NCI-H2227 (cell line): ENCODE data around the gene HECW1.
"Not testable (repeated sequence)": the region's sequence is repeated elsewhere in the genome, so short reads cannot be mapped to it uniquely, and the experiment has no call there.

ENCODE experiments used
- DNase-seq: peaks from one replicate; lab custom pipeline; 2025; ENCODE audit not compliant: unreplicated experiment; lab: John Stamatoyannopoulos, UW

Gene HECW1

GRCh38 chr7:43201912-43202311, 89.5 kb downstream of the HECW1 start:
- no peak for DNase-seq

- DNase-seq, result no peak
Measured at GRCh38 chr7:43204081-43204480, 91.6 kb downstream of the HECW1 start.

DNA sequence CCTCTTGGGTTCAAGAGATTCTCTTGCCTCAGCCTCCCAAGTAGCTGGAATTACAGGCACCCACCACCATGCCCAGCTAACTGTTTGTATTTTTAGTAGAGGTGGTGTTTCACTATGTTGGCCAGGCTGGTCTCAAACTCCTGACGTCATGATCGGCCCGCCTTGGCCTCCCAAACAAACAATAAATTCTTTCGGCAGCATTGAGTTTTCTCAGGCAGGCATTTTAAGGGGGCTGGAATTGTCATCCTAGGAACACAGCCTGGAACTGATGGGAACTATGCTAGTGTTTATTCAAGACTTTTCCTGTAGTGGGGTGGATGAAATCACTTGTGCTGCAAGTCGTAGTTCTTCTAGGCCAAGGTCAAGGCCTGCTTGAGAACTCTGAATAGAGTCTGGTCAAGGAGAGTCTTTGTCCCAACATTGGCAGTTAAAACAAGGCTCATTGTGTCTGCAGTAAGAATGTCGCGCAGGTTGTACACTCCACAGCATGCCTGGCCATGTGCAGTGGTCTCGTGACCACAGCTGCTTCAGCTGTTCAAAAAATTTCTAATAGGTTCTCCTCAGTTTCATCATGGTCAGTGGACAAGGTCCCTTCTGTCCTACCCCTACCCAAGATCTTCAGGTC, 92.8 kb downstream of the HECW1 start:
- no peak for DNase-seq

DNA sequence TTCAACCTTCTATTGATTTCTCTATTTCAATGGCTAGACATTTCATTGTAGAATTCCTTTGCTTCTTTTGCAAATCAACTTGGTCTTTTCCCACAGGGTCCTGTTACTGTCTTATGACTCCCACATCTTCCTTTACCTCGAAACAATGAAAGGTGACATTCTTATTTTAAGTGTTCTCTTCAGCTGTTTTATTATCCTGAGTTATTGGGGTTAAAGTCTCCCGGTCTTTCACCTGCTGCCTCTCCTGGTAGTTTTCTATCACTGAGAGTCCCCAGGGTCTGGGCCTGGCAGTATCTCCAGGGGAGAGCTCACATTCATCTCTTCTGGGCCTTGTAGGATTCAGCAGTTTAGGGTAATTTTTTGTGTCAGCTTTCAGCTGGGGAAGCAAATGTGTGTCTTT, 95.8 kb downstream of the HECW1 start:
- no peak for DNase-seq

DNA sequence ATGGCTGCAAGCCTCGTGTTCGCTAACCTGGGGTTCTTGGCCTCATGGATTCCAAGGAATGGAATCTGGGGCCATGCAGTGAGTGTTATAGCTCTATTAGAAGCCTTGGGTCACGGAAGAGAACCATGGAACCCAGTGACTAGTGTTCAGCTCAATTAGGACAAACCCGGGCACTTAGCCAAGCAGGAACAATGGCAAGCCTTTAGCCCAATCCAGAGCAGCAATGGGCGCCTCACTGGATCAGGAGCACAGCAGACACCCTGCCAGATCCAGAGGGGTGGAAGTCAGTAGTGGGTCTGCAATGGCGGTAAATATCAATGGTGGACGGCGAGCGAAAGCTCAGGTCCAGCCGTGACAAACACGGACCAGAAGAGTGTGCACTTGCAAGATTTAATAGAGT, 98.1 kb downstream of the HECW1 start:
- DNase-seq, result not testable (repeated sequence)

DNA sequence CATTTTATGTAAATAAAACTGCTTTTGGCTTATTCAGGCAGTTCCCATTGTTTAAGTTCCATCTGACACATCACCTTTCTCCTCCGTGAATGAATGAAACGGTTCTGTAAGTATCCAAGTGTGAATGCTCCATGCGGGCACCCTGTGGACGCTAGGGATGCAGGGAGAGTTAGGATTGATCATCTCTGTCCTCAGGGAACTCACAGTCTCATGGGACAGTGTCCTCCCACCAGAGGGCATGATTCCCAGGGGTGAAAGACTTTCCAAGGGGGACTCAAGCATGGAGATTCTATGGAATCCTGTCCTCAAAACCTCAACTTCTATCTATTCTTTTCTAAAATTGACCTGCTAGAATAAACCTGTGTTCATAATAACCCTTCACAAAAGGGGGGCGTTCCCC, 98.8 kb downstream of the HECW1 start:
- no peak for DNase-seq

- no peak for DNase-seq
Measured at GRCh38 chr7:43211693-43212092, 99.2 kb downstream of the HECW1 start.

GRCh38 chr7:43212921-43213320, 100.5 kb downstream of the HECW1 start:
- no peak for DNase-seq

GRCh38 chr7:43215061-43215460, 102.6 kb downstream of the HECW1 start:
- DNase-seq, result no peak

GRCh38 chr7:43217055-43217454, 104.6 kb downstream of the HECW1 start:
- no peak for DNase-seq

DNA sequence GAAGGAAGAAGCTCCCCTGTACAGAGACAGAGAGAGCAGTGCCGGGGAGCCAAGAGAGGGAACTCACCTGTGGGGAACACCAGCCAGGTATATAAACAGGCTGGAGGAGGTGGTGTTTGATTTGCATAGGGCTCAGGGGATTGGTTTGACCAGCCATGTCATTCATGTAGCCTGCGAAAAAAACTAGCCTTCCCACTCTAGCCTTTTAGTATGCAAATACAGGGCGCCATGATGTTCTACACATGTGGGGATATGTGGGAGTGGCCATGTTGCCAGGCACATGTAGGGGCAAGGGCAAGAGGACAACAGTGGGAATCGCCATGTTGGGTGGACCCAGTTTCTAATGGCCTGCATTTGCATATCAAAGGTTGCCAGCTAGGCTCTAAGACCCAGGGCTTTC, 106.5 kb downstream of the HECW1 start:
- not testable (repeated sequence) for DNase-seq

DNA sequence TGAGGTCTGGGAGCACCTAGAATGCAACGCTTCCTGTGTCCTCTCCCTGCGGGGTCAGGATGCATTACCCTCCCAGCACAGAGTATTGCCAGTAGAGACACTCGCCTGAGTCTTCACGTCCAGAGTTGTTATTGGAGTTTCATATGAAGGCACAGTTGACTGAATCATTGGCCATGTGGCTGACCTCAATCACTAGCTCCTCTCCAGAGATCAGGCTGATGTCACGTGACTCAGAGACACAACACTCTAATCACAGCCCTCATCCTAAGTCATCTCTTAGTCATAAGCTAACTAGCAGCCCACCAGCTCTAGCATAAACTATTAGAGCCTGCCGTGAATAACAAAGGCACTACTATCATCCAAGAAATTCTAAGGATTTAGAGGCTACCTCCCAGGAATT, 107.8 kb downstream of the HECW1 start:
- no peak for DNase-seq

DNA sequence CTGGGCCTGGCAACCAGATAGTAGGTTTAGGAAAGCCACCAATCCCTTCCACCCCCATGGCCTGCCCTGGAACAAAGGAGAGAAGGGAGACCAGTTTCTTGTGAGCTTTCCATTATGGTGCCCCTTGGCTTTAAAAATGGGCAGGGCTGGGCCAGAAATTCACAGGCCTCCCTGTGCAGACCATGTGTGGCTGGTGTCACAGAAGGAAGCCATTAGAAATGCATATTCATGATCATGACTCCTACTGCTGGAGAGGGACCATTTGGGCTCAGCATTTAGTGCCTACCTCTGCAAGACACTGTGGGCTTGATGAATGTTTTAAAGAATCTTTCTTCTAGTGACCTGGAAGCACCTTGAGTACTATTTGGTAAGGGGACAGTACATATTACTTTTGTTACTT, 108.3 kb downstream of the HECW1 start:
- DNase-seq, result no peak

GRCh38 chr7:43229801-43230200, 117.4 kb downstream of the HECW1 start:
- DNase-seq, result no peak

DNA sequence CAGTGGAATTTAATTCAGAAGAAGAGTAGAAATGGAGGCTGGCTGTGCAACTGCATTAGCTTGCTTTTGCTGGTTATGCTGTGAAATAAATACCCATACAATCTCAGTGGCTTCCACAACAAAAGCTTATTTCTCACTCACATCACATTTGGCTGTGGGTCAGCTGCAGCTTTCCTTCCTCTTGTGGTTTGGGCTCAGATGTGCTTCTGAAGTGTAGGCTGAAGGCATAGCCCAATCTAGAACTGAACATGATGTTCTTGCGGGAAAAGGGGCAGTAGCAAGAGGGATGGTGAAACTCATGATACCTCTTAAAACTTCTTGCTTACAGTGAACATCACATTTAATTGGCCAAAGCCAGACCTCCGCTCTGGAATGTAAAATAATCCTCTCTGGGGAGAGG, 119.9 kb downstream of the HECW1 start:
- no peak for DNase-seq

DNA sequence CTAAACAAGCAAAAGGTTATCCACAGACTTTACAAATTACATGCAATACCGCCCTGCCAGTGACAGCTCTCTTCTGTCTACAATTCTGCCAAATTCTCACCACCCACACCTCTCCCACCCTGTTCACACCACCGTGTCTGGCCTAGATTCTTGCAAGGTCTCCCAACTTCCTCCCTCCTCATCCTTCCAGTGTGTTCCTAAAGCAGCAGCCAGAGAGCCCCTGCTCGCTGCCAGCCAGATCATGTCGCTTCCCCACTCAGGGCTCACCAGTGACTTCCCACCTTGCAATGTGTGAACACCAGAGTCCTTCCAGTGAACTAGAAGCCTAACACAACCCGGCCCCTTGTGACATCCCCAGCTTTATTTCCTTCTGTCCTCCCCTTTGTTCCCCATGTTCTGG, 121.6 kb downstream of the HECW1 start:
- DNase-seq, result no peak

DNA sequence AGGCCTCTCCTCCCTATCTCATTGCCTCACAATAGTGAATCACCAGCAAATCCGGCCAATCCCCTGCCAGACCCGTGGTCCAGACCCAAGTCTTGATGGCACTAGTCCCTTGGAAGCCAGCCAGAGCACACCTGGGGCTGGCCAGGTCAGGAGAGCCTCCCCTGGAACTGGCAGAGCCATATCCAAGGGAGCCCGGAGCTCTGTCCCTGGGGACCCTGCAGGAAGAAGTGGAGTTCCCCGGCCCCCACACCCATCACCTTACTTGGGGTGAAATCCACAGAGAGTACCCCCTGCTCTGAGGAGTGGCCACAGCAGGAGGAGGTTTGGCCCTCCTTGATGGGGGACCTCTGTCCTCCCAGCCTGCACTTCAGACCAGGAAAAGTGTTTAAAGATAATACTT, 122.5 kb downstream of the HECW1 start:
- no peak for DNase-seq

GRCh38 chr7:43240565-43240964, 128.1 kb downstream of the HECW1 start:
- DNase-seq, result no peak

DNA sequence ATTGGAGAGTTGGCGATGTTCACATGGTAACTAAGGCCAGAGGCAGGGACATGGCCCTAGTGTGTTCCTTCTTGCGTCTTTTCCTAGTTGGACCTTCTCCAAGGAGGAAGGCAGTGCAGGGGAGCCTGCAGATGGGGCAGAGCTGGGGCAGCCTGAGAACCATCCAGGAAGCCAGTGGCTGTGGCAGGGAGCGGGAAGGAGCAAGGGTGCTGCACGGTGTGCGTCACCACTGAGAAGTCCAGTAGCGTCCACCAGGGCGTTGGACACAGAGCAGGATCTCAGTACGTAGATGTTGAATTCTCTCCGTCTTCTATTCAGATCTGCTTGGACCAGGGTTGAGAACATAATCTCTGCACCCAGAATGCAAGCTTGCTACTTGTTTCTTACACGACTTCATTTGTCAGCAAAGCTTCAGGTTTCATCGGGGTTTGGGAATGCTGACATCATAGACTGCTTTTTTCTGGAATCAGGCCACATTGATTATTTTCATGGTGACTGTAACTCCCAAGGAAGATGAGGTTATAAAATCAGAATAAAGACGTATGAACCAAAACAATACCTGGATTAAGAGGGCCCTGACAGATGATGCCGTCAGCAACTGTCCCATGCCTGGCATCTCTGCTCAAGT, 130.3 kb downstream of the HECW1 start:
- DNase-seq, result no peak

DNA sequence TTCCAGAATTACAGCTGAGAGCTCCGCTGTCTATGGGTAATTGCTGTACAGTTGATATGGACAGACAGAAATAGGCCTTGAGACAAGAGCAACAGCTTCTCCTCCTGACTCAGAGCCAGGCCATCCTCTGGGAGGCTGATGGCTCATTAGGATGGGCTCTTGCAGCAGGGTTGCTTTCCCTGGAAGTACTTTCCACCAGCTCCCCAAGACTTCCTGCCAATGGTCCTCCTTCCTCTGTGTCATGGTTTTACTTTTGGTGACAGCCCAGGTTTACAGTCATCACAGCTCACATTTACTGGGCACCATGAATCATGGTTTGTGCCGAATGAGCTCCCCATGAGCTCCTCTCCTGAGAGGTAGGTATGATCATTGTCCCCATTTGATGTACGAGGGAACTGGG, 131.8 kb downstream of the HECW1 start:
- no peak for DNase-seq

DNA sequence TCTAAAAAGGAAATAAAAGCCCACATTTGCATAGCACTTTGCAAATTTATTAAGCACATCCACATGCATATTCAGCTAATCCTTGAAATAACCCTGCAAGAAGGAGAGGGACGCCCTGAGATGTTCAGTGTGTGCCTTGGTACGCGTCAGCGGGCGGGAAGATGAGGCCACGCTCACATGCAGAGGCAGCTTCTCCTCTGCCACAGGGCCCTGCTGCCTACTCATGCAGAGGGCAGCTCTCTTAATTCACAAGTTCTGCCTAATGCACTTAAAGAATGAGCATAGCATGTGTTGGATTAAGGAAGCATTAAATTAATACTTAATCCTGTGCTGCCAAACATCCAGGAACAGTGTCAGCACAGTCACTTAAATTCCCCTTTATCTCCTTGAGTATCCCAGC, 132.3 kb downstream of the HECW1 start:
- no peak for DNase-seq

DNA sequence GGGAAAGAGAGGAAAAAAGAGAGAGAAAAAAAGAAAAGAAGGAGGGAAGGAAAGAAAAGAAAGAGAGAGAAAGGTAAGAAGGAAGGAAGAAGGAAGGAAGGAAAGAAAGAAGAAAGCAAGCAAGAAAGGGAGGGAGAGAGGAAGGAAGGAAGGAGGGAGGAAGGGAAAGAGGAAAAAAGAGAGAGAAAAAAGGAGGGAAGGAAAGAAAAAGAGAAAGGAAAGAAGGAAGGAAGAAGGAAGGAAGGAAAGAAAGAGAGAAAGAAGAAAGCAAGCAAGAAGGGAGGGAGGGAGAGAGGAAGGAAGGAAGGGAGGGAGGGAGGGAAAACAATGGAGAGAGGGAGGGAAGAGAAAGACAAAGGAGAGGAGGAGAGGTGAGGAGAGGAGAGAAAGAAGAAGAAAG, 135.3 kb downstream of the HECW1 start:
- DNase-seq, result no peak

DNA sequence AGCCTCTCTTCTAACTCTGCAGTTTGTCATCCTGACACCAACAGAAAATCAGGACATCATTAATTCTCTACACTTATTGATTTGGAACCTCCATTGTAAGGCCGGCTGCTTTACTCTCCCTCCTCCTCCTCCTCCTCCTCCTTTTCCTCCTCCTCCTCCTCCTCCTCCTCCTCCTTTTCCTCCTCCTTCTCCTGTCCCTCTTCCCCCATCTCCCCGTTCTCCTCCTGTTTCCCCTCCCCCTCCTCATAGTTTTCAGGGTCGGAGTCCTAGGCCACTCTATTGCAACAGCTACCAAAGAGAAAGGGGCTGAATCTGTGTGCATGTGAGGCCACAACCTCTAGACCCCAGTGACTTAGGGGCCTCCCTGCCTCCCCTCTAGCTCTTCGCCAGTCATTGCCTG, 136.1 kb downstream of the HECW1 start:
- no peak for DNase-seq
